ENCODE results near the gene PTPA. TPM values are rescaled to one million over a fixed set of nuclear protein-coding genes. Genes with fewer than 3 reads are reported as not detected.
"Not testable (repeated sequence)": the region's sequence is repeated elsewhere in the genome, so short reads cannot be mapped to it uniquely, and the experiment has no call there.

The PTPA gene
- polyA plus RNA-seq, 4 donors = 50.8 to 113 (median 60.8) TPM

DNA sequence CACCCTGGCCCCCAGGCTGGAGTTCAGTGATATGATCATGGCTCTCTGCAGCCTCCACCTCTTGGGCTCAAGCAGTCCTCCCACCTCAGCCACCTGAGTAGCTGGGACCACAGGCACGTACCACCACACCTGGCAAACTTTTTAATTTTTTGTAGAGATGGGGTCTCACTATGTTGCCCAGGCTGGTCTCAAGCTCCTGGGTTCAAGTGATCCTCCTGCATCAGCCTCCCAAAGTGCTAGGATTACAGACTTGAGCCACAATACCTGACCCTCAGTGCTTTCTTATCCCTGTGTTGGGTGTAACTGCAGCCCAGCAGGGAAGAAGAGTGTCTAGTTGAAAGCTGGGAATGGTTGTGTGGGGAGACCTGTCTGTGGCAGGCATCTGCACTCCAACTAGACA lies 10.9 kb downstream of the PTPA start:
- Histone ChIP-seq H3K4me1 (ENCODE audit: control insufficient read depth in 3 of 3, insufficient read depth in 2 of 3, low read depth in 1 of 3, low read length in 2 of 3) (peaks cover 0 to 4% (median 0%) of the 10 kb centered on the region in 3 donors), H3K27me3 (ENCODE audit: control insufficient read depth in 3 of 3, insufficient read depth in 3 of 3, low read length in 3 of 3) (no peaks in the 10 kb centered on the region), H3K27ac (ENCODE audit: low read depth in 1 of 3, low read length in 2 of 3) (no peak overlapping the region), H3K9me3 (ENCODE audit: control insufficient read depth in 2 of 2, insufficient read depth in 1 of 2, low read depth in 1 of 2, low read length in 1 of 2) (no peaks in the 10 kb centered on the region), H3K36me3 (ENCODE audit: control insufficient read depth in 3 of 3, insufficient read depth in 2 of 3, low read depth in 1 of 3, low read length in 3 of 3) (peaks cover 2 to 69% (median 8%) of the 10 kb centered on the region in 3 donors), H3K4me3 (ENCODE audit: low read depth in 1 of 3, low read length in 3 of 3) (no peak overlapping the region)
- DNase-seq (no peak), FAIRE-seq (no peak)
- WGBS, 3 donors = 88 to 100% (median 96%) methylated on average over 1 of the region's 1 CpG

DNA sequence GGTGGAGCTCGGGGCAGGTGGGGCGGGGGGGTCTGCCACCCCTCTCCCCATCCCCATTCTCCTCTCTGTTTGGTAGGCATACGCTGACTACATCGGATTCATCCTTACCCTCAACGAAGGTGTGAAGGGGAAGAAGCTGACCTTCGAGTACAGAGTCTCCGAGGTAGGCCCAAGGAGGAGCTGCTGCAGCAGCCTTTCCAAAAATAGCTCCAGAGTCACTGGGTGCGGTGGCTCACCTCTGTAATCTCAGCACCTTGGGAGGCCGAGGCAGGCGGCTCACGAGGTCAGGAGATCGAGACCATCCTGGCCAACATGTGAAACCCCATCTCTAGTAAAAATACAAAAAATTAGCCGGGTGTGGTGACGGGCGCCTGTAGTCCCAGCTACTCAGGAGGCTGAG lies 11.8 kb downstream of the PTPA start:
- peaks cover 6 to 76% (median 8%) of the 10 kb centered on the region in 3 donors for H3K36me3 ChIP-seq (ENCODE audit: control insufficient read depth in 3 of 3, insufficient read depth in 2 of 3, low read depth in 1 of 3, low read length in 3 of 3)
- not testable (repeated sequence) for H3K27ac ChIP-seq (ENCODE audit: low read depth in 1 of 3, low read length in 2 of 3); H3K27me3 ChIP-seq (ENCODE audit: control insufficient read depth in 3 of 3, insufficient read depth in 3 of 3, low read length in 3 of 3); FAIRE-seq; H3K4me3 ChIP-seq (ENCODE audit: low read depth in 1 of 3, low read length in 3 of 3); DNase-seq; H3K4me1 ChIP-seq (ENCODE audit: control insufficient read depth in 3 of 3, insufficient read depth in 2 of 3, low read depth in 1 of 3, low read length in 2 of 3); H3K9me3 ChIP-seq (ENCODE audit: control insufficient read depth in 2 of 2, insufficient read depth in 1 of 2, low read depth in 1 of 2, low read length in 1 of 2)
- 90 to 96% (median 94%) methylated on average over 15 of the region's 15 CpGs for WGBS, 3 donors

DNA sequence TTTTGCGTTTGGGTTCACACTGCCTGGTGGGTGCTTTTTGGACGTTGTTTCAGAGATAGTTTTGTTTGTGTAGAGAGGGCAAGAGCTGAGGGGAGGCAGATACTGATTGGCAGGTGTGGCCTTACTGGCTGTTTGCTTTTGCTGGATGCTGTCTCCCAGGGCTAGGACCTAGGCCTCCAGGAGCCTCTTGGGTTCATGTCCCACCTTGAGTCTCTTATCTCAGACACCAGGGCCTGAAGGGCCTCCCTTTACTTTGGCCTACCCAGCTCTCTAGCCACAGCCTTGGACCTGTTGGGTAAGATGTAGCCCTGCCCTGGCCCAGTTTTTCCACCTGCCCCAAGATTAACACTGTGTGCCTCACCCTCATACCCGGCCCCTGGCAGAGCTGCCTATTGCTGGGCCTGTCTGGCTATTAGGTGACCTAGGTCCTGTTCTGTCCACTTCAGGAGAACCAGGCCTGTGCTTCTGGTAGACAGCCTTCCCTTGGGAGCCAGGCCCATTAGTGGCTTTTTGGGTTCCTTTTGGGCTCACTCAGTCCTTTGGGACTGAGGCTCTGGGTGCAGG lies 13.4 kb downstream of the PTPA start:
- no peak overlapping the region for H3K4me3 ChIP-seq (ENCODE audit: low read depth in 1 of 3, low read length in 3 of 3)
- DNase-seq (no peak), FAIRE-seq (no peak)
- H3K27me3 ChIP-seq (ENCODE audit: control insufficient read depth in 3 of 3, insufficient read depth in 3 of 3, low read length in 3 of 3) = no peaks in the 10 kb centered on the region
- H3K4me1 ChIP-seq (ENCODE audit: control insufficient read depth in 3 of 3, insufficient read depth in 2 of 3, low read depth in 1 of 3, low read length in 2 of 3) = peaks cover 0 to 4% (median 0%) of the 10 kb centered on the region in 3 donors
- peaks cover 8 to 80% (median 9%) of the 10 kb centered on the region in 3 donors for H3K36me3 ChIP-seq (ENCODE audit: control insufficient read depth in 3 of 3, insufficient read depth in 2 of 3, low read depth in 1 of 3, low read length in 3 of 3)
- no peaks in the 10 kb centered on the region for H3K9me3 ChIP-seq (ENCODE audit: control insufficient read depth in 2 of 2, insufficient read depth in 1 of 2, low read depth in 1 of 2, low read length in 1 of 2)
- no peak overlapping the region for H3K27ac ChIP-seq (ENCODE audit: low read depth in 1 of 3, low read length in 2 of 3)
- WGBS, 3 donors = 53 to 74% (median 65%) methylated on average over 3 of the region's 3 CpGs

DNA sequence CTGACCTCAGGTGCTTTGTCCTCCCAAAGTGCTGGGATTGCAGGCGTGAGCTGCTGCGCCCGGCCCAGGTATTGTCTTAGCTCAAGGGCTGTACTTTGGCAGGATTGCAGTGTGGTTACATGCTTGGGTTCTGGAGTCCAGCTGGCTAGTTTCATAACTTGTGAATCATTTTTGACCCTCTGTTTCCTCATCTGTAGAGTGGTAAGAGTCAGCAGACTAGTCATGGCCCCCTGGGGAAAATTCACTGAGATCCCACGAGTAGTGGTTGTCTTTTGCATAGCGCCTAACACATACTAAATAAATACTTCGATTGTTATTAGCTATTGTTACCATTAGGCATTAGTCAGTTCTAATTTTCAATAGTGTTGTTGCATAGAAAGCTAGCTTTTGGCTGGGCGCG lies 14.3 kb downstream of the PTPA start:
- Histone ChIP-seq H3K27ac (ENCODE audit: low read depth in 1 of 3, low read length in 2 of 3) (no peak overlapping the region), H3K36me3 (ENCODE audit: control insufficient read depth in 3 of 3, insufficient read depth in 2 of 3, low read depth in 1 of 3, low read length in 3 of 3) (peaks cover 9 to 85% (median 13%) of the 10 kb centered on the region in 3 donors), H3K27me3 (ENCODE audit: control insufficient read depth in 3 of 3, insufficient read depth in 3 of 3, low read length in 3 of 3) (no peaks in the 10 kb centered on the region), H3K4me1 (ENCODE audit: control insufficient read depth in 3 of 3, insufficient read depth in 2 of 3, low read depth in 1 of 3, low read length in 2 of 3) (peaks cover 0 to 4% (median 0%) of the 10 kb centered on the region in 3 donors), H3K9me3 (ENCODE audit: control insufficient read depth in 2 of 2, insufficient read depth in 1 of 2, low read depth in 1 of 2, low read length in 1 of 2) (no peaks in the 10 kb centered on the region), H3K4me3 (ENCODE audit: low read depth in 1 of 3, low read length in 3 of 3) (no peak overlapping the region)
- WGBS, 3 donors = 91 to 94% (median 91%) methylated on average over 8 of the region's 8 CpGs
- DNase-seq (no peak), FAIRE-seq (no peak)

DNA sequence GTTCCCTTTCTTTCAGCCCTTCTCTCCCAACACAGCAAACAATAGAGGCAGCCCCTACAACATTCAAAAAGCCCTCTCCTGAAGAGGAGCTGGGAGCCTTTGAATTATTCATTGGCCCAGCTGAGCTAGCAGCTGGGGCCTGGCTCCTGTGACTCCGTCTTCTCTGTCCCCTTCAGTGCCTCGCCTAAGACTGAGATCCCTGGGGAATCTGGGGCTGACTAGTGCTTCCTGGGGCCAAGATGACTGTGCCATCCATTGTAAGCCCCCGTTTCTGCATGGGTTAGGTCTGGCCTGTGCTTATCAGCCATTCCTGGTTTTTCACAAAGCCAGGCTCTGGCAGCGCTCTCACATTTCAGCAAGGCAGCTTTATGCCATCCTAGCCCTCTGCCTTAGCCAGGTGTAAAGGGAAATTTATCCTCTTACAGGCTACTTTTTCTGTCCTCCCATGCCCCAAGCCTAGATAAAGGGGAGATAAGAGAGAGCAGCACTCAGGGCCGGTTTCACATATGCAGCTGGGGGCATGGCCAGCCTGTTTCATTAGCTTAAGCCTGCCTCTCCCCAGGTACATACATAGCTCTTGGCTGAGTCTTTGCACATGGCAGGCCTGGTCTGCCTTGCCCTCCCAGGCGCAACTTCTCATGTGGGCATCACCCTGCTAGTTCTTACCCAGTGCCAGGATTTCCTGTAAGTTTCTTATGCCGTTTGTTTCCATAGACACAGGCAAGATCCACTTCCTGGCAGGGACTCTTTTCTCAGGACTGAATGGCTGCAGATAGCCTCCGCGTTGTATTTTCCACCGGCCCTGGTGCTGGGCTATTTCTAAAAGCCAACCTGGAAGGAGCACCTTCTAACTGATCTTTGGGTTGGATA lies 15.8 kb downstream of the PTPA start:
- peaks cover 5 to 82% (median 12%) of the 10 kb centered on the region in 3 donors for H3K36me3 ChIP-seq (ENCODE audit: control insufficient read depth in 3 of 3, insufficient read depth in 2 of 3, low read depth in 1 of 3, low read length in 3 of 3)
- no peak for FAIRE-seq
- no peak overlapping the region for H3K4me3 ChIP-seq (ENCODE audit: low read depth in 1 of 3, low read length in 3 of 3)
- no peak for DNase-seq
- H3K4me1 ChIP-seq (ENCODE audit: control insufficient read depth in 3 of 3, insufficient read depth in 2 of 3, low read depth in 1 of 3, low read length in 2 of 3) = peaks cover 0 to 5% (median 0%) of the 10 kb centered on the region in 3 donors
- no peaks in the 10 kb centered on the region for H3K27me3 ChIP-seq (ENCODE audit: control insufficient read depth in 3 of 3, insufficient read depth in 3 of 3, low read length in 3 of 3)
- WGBS, 3 donors = 81 to 85% (median 85%) methylated on average over 10 of the region's 10 CpGs
- H3K27ac ChIP-seq (ENCODE audit: low read depth in 1 of 3, low read length in 2 of 3) = no peak overlapping the region
- no peaks in the 10 kb centered on the region for H3K9me3 ChIP-seq (ENCODE audit: control insufficient read depth in 2 of 2, insufficient read depth in 1 of 2, low read depth in 1 of 2, low read length in 1 of 2)

DNA sequence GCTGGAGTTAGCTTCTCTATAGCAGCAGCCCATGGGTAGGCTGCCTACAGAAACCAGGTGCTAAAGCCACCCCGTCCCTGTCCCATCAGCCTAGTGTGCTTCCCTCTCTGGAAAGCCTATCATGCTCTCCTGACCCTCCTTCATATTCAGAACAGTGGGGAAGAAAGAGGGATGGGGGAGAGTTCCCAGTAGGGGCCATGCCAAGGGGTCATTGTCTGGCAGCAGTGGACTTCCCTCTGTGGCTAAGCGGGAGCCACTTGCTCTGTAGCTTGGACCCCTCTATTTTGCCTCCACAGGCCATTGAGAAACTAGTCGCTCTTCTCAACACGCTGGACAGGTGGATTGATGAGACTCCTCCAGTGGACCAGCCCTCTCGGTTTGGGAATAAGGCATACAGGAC lies 17.5 kb downstream of the PTPA start:
- Histone ChIP-seq H3K27me3 (ENCODE audit: control insufficient read depth in 3 of 3, insufficient read depth in 3 of 3, low read length in 3 of 3) (no peaks in the 10 kb centered on the region), H3K27ac (ENCODE audit: low read depth in 1 of 3, low read length in 2 of 3) (no peak overlapping the region), H3K4me1 (ENCODE audit: control insufficient read depth in 3 of 3, insufficient read depth in 2 of 3, low read depth in 1 of 3, low read length in 2 of 3) (peaks cover 0 to 11% (median 0%) of the 10 kb centered on the region in 3 donors), H3K9me3 (ENCODE audit: control insufficient read depth in 2 of 2, insufficient read depth in 1 of 2, low read depth in 1 of 2, low read length in 1 of 2) (no peaks in the 10 kb centered on the region), H3K36me3 (ENCODE audit: control insufficient read depth in 3 of 3, insufficient read depth in 2 of 3, low read depth in 1 of 3, low read length in 3 of 3) (peaks cover 5 to 80% (median 10%) of the 10 kb centered on the region in 3 donors), H3K4me3 (ENCODE audit: low read depth in 1 of 3, low read length in 3 of 3) (no peak overlapping the region)
- FAIRE-seq (no peak), DNase-seq (no peak)
- 92 to 94% (median 93%) methylated on average over 5 of the region's 5 CpGs for WGBS, 3 donors

DNA sequence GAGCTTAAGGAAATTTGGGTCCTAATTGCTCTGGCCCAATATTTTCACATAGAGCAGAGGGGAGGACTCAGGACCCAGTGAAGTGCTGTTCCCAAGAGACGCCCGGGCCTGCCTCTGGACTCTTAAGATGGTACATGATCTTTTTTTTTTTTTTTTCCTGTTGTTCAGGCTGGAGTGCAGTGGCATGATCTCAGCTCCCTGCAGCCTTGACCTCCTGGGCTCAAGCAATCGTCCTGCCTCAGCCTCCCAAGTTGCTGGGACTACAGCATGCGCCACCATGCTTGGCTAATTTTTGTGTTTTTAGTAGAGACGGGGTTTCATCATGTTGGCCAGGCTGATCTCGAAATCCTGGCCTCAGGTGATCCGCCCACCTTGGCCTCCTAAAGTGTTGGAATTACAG lies 19.1 kb downstream of the PTPA start:
- peaks cover 8 to 77% (median 12%) of the 10 kb centered on the region in 3 donors for H3K36me3 ChIP-seq (ENCODE audit: control insufficient read depth in 3 of 3, insufficient read depth in 2 of 3, low read depth in 1 of 3, low read length in 3 of 3)
- not testable (repeated sequence) for H3K27ac ChIP-seq (ENCODE audit: low read depth in 1 of 3, low read length in 2 of 3); FAIRE-seq; H3K4me1 ChIP-seq (ENCODE audit: control insufficient read depth in 3 of 3, insufficient read depth in 2 of 3, low read depth in 1 of 3, low read length in 2 of 3); H3K4me3 ChIP-seq (ENCODE audit: low read depth in 1 of 3, low read length in 3 of 3); DNase-seq; H3K9me3 ChIP-seq (ENCODE audit: control insufficient read depth in 2 of 2, insufficient read depth in 1 of 2, low read depth in 1 of 2, low read length in 1 of 2); H3K27me3 ChIP-seq (ENCODE audit: control insufficient read depth in 3 of 3, insufficient read depth in 3 of 3, low read length in 3 of 3)
- WGBS, 3 donors = 88 to 91% (median 91%) methylated on average over 7 of the region's 7 CpGs

DNA sequence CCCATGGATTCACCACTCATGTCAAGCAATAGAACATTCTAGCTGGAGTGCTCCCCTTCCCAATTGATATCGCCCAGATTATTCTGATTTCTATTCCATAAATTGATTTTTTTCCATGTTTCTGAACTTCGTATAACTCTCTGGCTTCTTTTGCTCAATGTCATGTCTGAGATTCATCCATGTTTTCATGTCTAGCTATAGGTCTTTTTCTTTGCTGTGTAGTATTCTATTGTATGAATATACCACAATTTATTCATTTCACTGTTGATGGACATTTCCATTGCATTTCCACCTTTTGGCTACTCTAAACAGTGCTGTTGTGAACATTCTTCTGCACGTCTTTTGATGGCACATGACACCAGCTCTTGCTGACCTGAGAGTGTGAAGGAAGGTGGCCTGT lies 19.6 kb downstream of the PTPA start:
- 64 to 76% (median 67%) methylated on average over 3 of the region's 3 CpGs for whole genome bisulfite sequencing, 3 donors
- Histone ChIP-seq H3K9me3 (ENCODE audit: control insufficient read depth in 2 of 2, insufficient read depth in 1 of 2, low read depth in 1 of 2, low read length in 1 of 2) (no peaks in the 10 kb centered on the region), H3K4me1 (ENCODE audit: control insufficient read depth in 3 of 3, insufficient read depth in 2 of 3, low read depth in 1 of 3, low read length in 2 of 3) (peaks cover 0 to 10% (median 0%) of the 10 kb centered on the region in 3 donors), H3K4me3 (ENCODE audit: low read depth in 1 of 3, low read length in 3 of 3) (no peak overlapping the region), H3K27ac (ENCODE audit: low read depth in 1 of 3, low read length in 2 of 3) (no peak overlapping the region), H3K36me3 (ENCODE audit: control insufficient read depth in 3 of 3, insufficient read depth in 2 of 3, low read depth in 1 of 3, low read length in 3 of 3) (peaks cover 8 to 78% (median 14%) of the 10 kb centered on the region in 3 donors), H3K27me3 (ENCODE audit: control insufficient read depth in 3 of 3, insufficient read depth in 3 of 3, low read length in 3 of 3) (no peaks in the 10 kb centered on the region)
- no peak for FAIRE-seq
- DNase-seq = no peak

Data from small intestine (tissue), 7 donors.